Stimulated activated CD4-positive, alpha-beta T cell treated with anti-CD3 and anti-CD28 coated beads, Interleukin-15, amount 100 ng/mL, for 1 hour (primary cell): ENCODE results near the gene GRIK3.
"Not testable (repeated sequence)": the region's sequence is repeated elsewhere in the genome, so short reads cannot be mapped to it uniquely, and the experiment has no call there.

Experiments
- DNase-seq, 2 donors: peaks; one replicate each; pipeline ENCODE4 v3.0.0-alpha.2; 2020; ENCODE audit warnings: low read depth in 1 of 2, low spot score in 1 of 2

Gene GRIK3

DNA sequence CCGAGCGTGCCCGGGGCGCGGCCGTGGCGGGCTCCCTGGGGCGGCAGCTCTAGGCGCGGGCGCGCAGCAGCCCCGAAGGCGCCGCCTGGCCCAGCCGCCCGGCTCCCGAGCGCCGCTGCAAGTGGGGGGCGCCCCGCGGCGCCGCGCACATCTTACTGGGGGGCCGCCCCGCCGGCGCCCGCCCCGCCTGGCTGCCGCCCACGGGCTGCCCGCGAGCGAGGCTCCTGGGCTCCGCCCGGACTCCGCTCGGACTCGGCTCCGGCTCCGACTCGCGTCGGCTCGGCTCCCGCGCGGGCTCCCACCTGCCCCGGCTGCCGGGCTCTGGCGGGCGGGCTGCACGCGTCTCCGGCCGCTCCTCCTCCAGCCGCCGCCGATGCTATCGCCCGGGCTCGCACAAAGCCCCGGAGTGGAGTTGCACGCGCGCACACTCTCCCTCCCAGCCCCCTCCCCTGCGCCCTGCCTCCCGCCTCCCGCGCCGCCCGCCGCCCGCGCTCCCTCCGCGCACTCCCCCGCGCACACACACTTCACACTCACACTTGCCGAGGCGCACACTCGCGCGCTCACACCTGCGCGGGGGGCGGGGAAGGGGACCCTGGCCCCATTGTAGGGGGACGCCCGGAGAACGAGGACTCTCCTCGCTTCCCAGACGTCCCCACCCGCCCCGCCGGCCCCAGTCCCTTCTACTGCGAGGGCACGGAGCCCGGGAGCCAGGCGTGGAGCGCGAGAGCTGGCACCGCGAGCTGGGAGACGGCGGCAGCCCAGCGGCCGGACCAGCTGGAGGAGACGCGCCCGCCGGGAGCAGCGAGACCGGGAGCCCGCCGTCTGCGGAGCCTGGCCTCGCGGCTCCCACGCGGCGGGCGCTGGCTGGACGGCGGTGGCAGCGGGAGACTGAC lies at the start of gene GRIK3:
Gene GRIK3, minus strand, starts transcription at position 395 of the 893 bp plus-strand sequence. CDS start 407 bp downstream, outside the sequence.
- no peak for DNase-seq

DNA sequence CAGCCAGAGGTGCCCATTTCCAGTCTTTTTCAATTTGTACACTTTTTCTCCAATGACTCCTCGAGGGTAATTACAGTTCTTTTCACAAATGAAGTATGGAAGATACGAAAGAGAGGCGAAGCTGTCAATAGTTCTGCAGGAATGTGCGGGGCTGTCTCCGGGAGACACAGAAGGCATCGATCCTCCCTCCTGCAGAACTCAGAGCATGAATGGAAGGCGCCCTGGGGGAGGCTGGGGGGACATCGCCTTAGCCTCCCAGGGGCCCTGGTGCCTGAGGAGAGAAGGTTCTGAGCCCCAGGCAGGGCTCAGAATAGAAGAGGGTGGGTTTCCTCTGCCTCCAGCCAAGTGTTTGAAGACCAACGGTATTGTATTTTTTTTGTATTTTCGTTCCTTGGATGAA lies 49.7 kb upstream of the GRIK3 start:
- no peak for DNase-seq

DNA sequence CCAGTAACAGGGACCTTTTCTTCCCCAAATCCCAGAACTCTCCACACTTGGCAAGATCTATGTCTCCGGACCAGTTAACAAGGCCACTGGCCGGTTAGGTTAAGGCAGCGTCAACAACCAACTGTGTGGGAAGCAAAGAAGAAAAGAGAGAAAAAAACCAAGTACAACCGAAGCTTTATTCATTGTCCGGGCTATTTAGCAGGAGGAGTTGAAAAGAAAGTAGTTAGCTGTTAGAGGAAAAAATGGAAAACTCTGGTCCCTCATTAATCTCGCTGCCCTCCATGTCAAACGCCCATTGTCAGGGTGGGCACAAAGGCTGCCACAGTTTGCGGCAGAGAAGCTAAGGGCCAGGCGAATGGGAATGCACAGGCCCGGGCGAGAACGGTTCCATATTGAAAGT lies 49.3 kb upstream of the GRIK3 start:
- DNase-seq = no peak

DNA sequence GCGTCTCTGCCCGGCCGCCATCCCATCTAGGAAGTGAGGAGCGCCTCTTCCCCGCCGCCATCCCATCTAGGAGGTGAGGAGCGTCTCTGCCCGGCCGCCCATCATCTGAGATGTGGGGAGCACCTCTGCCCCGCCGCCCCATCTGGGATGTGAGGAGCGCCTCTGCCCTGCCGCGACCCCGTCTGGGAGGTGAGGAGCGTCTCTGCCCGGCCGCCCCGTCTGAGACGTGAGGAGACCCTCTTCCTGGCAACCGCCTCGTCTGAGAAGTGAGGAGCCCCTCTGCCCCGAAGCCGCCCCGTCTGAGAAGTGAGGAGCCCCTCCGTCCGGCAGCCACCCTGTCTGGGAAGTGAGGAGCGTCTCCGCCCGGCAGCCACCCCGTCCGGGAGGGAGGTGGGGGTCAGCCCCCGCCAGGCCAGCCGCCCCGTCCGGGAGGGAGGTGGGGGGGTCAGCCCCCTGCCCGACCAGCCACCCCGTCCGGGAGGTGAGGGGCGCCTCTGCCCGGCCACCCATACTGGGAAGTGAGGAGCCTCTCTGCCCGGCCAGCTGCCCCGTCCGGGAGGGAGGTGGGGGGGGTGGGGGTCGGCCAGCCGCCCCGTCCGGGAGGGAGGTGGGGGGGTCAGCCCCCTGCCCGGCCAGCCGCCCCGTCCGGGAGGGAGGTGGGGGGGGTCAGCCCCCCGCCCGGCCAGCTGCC lies 46.1 kb upstream of the GRIK3 start:
- not testable (repeated sequence) for DNase-seq

DNA sequence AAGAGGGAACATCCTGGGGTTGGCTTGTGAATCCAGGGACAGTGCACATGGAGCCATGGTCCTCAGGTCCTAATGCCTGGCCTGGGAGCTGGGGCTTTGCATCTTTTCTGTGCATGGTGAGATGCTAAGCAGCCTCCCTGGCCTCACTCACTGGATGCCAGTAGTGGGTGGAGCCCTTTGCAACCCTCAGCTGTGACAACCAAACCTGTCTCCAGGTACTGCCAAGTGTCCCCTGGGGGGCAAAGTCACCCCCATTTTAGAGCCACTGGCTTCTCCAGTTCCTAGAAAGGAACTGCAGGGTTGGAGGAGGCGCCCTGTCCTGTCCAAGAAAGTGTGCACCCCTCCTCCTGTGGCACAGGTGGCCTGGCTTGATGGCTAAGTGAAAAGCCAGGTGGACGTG lies 44.6 kb upstream of the GRIK3 start:
- DNase-seq = no peak

DNA sequence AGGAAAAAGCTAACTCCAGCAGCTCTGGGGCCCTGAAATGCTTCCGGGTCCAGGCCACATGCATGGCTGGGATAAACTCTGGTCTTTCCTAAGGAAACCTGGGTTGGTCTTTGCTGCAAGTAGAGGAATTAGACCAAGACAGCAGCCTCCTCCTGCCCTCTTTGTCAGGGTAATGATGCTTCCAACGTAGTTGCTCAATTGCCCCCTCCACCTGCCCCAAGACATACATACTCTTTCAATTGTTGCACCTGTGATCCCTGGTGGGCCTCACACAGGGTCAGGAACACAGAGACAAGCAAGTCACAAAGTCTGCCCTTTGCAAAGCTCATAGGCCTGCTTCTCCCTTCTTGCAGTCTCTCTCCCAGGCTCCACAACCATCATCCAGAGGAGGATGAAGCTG lies 41.9 kb upstream of the GRIK3 start:
- no peak for DNase-seq

DNA sequence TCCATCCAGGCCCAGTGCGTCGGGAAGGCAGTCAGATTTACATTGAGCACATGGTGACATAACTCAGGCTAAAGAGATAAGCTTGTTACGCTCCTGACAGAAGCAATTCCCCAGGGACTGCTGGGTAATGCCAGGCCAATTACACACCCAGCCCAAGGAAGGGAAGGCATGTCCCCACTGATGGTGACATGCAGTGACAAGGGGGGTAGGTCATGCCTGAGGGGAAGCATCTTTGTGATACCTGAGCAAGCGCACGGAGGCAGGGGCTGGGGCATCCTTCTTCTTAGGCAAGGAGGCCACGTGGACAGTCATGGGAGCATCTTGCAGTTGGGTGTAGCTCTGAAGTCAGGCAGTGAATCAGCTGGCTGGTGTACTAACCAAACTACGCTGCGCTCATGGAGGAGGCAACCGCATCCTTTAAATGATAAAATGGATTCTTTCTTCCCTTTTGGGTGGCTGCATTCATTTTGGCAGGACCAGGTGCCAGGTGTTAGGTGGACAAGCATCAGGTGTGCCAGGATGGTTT lies 39.6 kb upstream of the GRIK3 start:
- DNase-seq = no peak

DNA sequence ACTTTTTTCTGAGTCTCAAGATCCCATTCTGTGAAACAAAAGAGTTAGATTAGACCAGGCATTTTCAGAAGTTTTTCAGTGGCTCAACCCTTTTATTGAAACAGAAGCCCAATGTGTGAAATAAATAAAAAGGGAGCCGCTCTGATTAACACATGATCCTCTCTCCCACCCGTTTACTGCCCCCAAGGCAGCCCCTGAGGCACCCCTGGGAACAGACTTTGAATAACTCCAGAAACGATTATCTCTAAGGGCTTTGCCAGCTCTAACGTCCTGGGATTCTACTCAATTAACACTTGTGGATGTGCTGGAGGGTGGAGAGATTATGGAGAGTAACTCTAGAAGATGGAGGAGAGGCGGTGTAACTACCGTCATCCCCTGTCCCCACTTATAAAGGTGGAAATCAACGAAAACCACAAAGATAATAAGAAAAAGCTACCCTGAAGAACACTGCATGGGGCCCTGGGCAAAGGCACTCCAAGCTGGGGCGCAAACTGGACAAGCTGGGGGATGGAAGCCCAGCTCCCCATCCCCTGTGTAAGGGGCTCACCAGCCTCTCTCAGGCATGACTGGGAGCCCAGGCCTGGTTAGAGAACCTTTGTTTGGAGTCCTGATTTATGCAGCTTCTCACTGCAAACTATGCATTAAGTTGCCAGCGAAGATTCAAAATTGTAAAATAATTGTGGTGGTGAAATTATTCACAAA lies 39.0 kb upstream of the GRIK3 start:
- no peak for DNase-seq

DNA sequence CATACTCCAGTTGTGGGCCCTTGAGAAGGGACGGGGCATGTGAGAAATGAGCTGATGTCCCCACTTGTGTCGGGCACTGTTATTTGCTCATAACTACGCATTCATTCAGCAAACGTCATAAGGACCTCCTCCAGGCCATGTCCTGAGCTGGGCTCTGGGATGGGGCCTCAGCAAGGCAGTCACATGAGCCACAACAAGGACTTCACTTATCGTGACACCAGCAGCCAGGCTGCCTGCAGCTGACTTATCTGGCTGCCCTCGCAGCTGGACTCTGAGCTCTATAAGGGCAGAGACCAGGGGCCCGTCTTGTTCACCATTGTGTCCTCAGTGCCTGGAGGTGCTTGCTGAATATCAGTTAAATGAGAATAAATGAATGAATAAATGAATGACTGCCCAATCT lies 37.5 kb upstream of the GRIK3 start:
- DNase-seq = no peak

DNA sequence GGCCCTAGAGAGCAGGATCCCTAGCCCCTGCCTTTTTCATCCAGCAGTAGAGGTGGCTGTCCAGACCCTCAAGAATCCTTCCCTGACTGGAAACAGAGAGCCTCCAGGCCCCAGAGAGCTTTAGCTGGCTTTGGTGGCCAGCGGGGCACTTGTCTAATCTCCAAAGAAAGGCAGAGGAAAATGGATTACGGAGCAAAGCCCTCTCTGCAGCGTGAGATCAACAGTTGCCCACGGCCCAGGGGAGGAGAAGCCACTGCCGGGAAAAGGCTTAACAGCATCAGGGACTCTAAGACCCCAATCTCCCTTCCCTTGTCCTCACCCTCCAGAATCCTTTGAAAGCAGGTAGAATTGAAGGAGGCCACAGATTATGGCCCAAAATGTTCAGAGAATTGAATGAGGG lies 35.8 kb upstream of the GRIK3 start:
- no peak for DNase-seq

DNA sequence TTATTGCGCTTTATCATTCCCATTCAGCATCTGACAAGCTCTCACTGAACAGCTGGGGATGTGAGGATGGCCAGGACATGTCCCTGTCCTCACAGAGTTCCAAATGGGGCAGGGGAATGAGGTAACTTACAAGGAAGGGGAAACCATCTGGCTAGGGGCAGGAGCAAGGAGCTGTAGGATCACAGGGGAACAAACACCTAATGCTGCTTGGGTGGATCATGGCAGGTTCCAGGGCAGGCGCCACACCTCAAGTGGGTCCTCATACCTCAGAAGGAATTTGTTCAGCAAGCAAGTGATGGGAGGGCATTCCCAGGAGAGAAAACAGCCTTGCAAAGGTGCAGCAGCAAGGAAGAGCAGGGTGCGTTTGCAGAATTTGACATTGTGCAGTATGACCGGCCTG lies 35.1 kb upstream of the GRIK3 start:
- no peak for DNase-seq

DNA sequence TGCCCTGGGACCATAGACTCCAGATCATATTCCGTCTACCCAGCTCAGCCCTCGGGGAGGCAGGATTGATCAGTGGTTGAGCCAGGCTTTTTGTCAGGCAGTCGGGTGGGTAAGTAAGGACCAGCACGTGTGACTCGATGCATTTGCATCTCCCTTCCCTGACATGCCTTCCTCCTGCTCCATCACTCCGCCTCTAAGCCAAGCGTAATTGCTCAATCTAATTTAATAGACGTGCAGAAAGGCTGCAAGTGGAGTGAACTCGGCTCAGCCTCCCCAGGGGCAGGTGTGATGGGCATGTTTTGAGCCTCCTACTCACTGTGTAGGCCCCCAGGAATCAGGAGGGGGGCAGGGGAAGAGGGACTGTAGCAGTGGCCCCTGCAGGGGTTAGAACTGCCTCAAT lies 34.6 kb upstream of the GRIK3 start:
- DNase-seq = no peak

DNA sequence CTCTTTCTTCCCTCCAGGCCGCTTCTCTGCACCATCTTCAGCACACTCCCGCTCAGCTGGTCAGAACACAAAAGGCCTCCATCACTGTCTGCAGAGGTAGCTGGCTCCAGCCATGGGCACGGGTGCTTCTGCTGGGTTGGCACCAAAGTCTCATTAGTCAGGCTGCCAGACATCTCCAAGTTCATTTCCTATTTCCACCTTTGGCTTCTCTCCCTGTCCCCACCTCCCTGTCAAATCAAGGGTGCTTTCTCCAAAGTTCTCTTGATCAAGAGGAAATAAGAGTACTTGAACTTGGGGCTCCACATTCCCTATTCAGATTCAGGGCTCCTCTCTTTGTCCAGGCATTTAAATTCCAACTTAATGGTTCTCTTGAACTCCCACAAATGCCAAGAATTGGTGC lies 33.9 kb upstream of the GRIK3 start:
- DNase-seq = no peak

DNA sequence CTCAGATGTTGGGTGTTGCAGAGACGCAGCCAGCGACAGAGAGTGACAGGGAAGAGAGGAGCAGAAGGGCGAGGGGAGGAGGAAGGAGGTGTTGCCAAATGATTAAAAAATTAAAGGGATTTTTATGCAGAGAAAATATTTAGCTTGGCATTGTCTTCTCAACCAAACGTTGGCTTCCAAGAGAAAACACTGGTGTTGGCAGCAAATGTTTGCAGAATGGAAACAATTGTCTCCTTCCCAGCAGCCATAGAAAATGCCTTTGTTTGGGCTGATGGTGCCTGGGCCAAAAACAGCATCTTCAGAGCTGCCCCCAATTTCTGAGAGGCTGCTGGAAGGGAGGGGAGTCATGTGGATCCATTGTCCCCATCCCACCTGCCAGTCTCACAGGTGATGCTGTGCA lies 29.7 kb upstream of the GRIK3 start:
- no peak for DNase-seq

DNA sequence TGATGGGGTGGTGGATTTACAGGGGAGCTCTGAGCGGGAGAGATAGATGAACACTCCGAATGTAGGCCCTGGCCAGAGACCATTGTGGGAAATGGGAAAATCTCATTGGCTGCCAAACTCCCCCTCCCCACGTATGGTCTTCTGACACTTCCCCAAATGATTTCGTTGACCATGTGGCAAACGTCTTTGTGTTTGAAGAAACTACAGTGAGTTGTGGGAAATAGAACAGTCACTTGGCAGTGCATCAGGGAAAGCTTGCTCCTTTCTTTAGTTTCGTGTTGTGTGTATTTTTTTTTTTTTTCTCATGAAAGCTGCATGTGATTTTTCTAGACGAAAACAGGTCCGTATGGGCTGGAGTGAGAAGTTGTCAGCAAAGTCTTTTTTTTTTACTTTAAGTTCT lies 25.0 kb upstream of the GRIK3 start:
- DNase-seq = no peak

DNA sequence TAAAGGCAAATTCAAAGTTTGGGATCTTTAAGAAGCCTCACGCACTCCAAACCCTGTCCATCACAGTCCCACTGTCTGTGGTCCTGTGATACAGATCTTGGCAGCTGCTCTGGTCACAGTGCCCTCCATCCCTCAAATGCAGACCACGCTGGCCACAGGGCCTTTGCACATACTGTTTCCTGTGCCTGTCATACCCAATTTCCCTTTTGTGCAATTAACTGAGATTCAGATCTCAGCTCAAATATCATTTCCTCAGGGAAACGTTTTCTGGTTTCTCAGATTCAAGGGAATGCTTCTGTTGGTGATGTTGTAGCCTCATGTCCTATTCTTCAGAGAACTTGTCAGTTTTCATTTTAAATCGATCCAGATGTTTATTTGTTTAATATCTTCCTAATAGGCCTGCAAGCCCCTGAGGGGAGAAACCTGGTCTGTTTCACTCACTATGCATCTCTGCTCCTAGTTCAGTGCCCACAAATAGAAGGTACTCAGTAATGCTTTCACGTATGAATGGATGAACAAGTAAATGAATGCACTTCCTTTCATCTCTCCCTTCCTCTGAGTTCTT lies 24.2 kb upstream of the GRIK3 start:
- DNase-seq = no peak

DNA sequence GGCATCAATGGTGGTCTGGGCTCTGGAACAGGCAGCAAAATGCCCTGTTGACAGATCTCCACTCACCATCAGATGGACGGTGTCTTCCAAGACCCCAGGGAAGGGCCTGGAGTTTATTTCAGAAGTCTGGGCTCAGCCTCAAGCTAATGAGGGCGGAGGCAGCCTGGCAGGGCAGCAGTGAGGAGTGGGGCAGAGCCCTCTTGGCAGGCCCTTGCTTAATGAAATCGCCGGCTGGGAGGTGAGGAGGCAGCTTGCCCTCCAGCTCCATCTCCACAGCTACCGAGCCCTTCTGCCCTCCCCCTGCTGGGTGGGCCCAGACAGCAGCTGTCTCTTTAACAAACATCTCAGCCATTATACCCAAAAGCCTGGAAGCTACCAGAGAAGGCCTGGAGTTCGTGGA lies 22.0 kb upstream of the GRIK3 start:
- DNase-seq = no peak

DNA sequence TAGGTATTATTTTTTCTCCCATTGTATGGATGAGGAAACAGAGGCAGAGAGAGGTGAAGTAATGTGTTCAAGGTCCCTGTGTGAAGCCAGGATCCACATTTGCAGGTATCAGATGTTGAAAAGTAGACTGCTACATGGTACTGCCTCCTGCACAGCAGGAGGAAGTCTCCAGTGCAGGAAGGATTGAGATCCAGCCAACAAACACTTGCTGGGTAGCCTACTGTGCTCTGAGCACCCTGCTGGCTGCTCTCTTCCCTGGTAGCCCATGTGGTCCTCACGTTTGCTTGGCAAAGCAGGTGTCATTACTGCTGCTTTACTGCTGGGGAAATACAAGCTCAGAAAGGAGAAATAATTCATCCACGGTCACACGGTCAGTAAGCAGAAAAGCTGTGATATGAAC lies 21.3 kb upstream of the GRIK3 start:
- no peak for DNase-seq

DNA sequence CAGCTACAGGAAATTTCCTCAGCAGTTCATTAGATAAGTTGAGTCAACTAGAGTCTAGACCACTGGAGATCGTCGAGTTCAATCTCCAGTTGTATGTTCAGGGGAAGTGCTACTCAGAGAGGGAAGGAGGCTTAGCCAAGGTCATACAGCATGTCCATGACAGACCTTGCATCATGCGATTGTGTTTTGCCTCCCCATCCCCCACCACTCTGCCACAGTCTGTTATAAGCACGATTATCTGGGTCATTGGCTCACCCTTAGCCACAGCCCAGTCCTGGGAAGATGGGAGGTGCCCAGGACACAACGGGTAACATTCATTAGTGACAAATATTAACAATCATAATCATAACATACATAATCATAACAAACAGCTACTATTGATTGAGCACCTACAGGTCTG lies 18.9 kb upstream of the GRIK3 start:
- no peak for DNase-seq

DNA sequence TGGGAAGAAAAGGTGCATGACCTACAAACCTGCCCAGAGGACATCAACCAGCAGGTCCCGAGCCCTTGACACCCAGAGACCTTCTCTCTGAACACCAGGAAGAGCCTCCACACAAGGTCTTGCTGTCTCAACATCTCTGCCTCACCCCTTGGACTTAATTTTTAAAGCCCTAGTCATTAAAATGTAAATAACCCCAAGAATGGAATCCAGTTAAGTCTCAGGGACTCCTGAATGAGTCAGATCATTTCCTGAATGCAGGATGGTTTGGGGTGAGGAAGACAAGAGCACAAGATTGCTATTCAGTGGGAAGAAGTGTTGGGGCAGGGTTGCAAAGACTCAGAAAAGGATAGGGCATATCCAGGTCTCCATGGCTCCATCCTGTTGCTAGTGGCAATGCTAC lies 17.8 kb upstream of the GRIK3 start:
- DNase-seq = no peak

DNA sequence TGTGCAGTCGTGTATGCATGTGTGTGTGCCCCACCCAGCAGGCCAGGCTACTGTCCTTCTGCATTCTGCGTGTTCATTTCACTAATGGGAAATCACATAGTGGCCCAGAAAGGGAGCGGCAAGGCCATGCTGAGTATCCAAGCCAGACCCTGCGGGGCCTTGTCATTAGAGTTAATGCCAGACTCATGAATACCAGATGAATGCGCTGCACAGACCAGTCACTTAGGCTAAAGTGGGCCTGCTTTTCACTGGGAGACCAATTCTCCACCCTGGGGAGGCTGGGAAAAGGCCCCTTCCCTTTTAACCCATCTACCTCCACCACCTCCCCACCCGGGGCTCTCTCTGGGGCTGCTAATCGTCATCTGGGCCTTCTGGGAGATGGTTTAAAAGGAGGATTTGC lies 17.0 kb upstream of the GRIK3 start:
- DNase-seq = no peak

DNA sequence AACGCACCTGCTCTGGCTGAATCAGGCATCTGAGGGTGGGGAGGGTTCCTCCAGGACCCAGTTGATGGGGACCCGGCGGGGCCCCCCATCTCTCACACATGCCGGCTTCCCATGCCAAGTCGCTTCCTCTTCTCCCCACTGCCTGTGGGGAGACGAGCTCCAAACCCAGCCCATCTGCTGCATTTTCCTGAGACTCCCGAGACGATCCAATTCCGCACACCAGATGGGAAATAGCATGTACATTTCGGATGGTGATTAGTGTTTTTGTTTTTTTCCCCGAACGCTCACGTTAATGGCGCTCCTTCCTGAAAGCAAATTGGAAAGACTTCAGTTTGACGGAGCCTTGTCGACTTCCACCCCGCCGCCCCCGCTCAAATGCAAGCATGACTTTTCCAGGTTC lies 13.2 kb upstream of the GRIK3 start:
- no peak for DNase-seq
